ENCODE data around the gene FKBP1A. TPM values are rescaled to one million over a fixed set of nuclear protein-coding genes. Genes with fewer than 3 reads are reported as not detected.

FKBP1A gene
- total and polyA plus RNA-seq, 9 of the 15 experiments (the other 6 are each of a cell fraction or from before 2014, with no cell fraction given), result 48.8 to 502 (median 89.6) TPM

DNA sequence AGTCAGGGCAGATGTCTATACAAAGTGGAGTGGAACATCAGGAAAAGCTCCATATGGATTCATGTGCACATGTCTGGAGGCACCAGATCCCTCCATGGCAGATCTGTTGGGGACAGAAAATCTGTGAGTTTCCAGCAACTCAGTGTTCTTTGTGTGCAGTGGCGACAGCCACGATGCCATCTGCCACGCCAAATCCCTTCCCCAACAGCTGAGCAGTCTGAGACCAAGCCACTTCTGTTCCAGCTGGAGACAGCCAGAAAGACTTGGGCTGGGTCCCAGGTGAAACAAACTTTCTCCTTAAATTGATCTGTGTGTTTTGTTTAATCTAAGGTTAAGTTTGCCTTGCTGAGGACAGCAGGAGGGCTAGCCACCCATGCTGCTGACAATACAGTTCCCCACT lies 22.9 kb downstream of the FKBP1A start:
- Histone ChIP-seq H3K4me1 (replicated peaks in 1 of 2; ENCODE audit: control insufficient read depth in 2 of 2, insufficient read depth in 2 of 2, low read length in 2 of 2) (no peaks in the 10 kb centered on the region), H3K36me3 (ENCODE audit: control insufficient read depth, insufficient read depth, low read length) (peaks cover 65% of the 10 kb centered on the region; the same call in 2 of the 3 replicates), H2AFZ (ENCODE audit: low read depth, low read length) (no peak overlapping the region), H3K27me3 (ENCODE audit: control insufficient read depth in 2 of 2, insufficient read depth in 2 of 2, low read length in 2 of 2) (no peaks in the 10 kb centered on the region), H3K9ac (ENCODE audit: insufficient read depth in 1 of 2, low read depth in 2 of 2, low read length in 2 of 2) (no peak overlapping the region), H3K27ac (ENCODE audit: extremely low read depth, low read depth, low read length) (no peak overlapping the region), H3K4me3 (no peak overlapping the region), H3K79me2 (ENCODE audit: control insufficient read depth, insufficient read depth, low read length) (peaks cover 18% of the 10 kb centered on the region; the same call in 2 of the 3 replicates), H3K4me2 (ENCODE audit: insufficient read depth, low read length) (no peak overlapping the region), H4K20me1 (replicated peaks; ENCODE audit: control insufficient read depth, insufficient read depth, low read length) (0 out of 2 replicates have a peak, but pooled peaks cover 4% of the 10 kb centered on the region), H3K9me1 (ENCODE audit: control insufficient read depth, insufficient read depth, low read length) (no peaks in the 10 kb centered on the region), H3K9me3 (replicated peaks; ENCODE audit: control insufficient read depth, insufficient read depth, low read depth, low read length) (no peaks in the 10 kb centered on the region)
- WGBS (ENCODE audit: insufficient coverage, low coverage, missing lambda C conversion rate), result 100% methylated on average over 3 of the region's 3 CpGs
- DNase-seq (ENCODE audit: extremely low read depth in 1 of 4, low spot score in 3 of 4), result no peak
- TF ChIP-seq ARID1B (IDR thresholded peaks at IDR 0.05) (no peak), ZNF347 (CRISPR knock-in tag; IDR thresholded peaks at IDR 0.05; ENCODE audit: low read depth) (no peak), FOXJ3 (CRISPR knock-in tag; IDR thresholded peaks at IDR 0.05) (no peak), SIX5 (IDR thresholded peaks at IDR 0.05; ENCODE audit: borderline replicate concordance in 1 of 2, insufficient read depth in 1 of 2, low read depth in 1 of 2, low read length in 2 of 2) (no peak), CREBBP (IDR thresholded peaks at IDR 0.05; ENCODE audit: low read depth, low read length) (no peak), TAF15 (IDR thresholded peaks at IDR 0.05; ENCODE audit: low read depth, low read length) (no peak), CEBPG (CRISPR knock-in tag; IDR thresholded peaks at IDR 0.05) (no peak), CEBPG (tag; conservative IDR thresholded peaks at IDR 0.05 in 1 of 2, IDR thresholded peaks at IDR 0.05 in 1 of 2) (no peak)
- TF ChIP-seq, protein P1, sequence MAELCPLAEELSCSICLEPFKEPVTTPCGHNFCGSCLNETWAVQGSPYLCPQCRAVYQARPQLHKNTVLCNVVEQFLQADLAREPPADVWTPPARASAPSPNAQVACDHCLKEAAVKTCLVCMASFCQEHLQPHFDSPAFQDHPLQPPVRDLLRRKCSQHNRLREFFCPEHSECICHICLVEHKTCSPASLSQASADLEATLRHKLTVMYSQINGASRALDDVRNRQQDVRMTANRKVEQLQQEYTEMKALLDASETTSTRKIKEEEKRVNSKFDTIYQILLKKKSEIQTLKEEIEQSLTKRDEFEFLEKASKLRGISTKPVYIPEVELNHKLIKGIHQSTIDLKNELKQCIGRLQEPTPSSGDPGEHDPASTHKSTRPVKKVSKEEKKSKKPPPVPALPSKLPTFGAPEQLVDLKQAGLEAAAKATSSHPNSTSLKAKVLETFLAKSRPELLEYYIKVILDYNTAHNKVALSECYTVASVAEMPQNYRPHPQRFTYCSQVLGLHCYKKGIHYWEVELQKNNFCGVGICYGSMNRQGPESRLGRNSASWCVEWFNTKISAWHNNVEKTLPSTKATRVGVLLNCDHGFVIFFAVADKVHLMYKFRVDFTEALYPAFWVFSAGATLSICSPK (IDR thresholded peaks at IDR 0.05; ENCODE audit: borderline replicate concordance), result no peak
- no peak for FAIRE-seq
- intact Hi-C loops (cut with micrococcal nuclease), result no loop called here
- CTCF ChIA-PET (ENCODE audit: low intra/inter-chr PET ratio), result no interaction called here
- no TSS peak for BruUV-seq (replicated peaks)
- POLR2A ChIA-PET, result interaction anchor here (0.6 to 1.1 kb wide), 4 partner anchors 10 to 196 kb away, joined by 3 read pairs; no protein-coding TSS in a partner anchor
- in situ Hi-C loops (cut with MboI), result loop anchor here (10.0 kb wide), 1 partner anchor 255 kb away; the partner anchor contains the start of gene SIRPB1
- no peak for ATAC-seq

Data from K562 (cell line).